ENCODE data around the gene ZNF423. TPM values are rescaled to one million over a fixed set of nuclear protein-coding genes. Genes with fewer than 3 reads are reported as not detected.
A peak's percentile ranks its signal among the peaks of the same experiment; 100 is the strongest.

Gene ZNF423
- total RNA-seq, 1 donor, result 11.6 TPM

DNA sequence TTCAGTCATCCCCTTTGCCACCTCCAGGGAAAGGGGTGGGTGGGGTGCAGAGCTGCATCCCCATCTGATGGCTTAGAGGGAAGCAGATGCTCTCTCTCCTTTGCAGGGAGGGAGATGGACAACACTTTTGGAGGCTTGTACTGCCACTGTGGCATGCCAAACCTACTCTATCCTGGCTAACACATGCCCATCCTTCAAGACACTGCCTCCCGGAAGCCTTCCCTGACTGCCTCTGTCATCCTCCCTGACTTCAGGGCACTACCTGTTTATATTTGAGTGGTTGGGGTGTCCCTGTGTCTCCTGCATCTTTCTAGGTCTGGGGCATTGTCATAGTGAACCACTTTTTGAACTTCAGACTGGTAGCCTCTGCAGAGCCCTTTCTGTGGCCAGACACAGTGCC is 202.3 kb downstream of the ZNF423 start:
- Histone ChIP-seq H3K4me1 (ENCODE audit: insufficient read depth, low read length) (peaks cover 32% of the 10 kb centered on the region), H3K79me2 (ENCODE audit: insufficient read depth, low read length) (no peaks in the 10 kb centered on the region), H3K4me2 (ENCODE audit: insufficient read depth, low read length) (peak overlapping the region; percentile 75)

DNA sequence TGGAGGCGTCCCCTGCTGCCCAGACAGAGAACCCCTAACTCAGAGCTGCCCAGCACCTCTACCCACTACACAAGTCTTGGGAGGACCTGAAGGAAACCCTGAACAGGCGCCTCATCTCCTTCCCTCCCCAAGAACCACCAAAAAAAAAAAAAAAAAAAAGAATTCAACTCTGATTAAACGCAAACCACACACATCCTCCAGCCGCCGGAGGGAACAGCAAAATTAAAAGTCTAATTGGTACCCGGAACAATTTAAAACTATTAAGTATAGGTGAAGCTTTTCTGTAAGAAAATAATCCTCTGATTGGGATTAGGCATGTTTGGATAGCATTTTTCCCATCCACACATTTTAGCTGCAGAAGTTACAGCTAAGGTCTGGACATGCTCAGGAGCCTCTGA is 202.7 kb downstream of the ZNF423 start:
- peaks cover 4% of the 10 kb centered on the region for H3K9me3 ChIP-seq (ENCODE audit: low read depth, low read length)
- H3K27ac ChIP-seq (ENCODE audit: low read depth, low read length), result peak overlapping the region; percentile 78
- no peaks in the 10 kb centered on the region for H3K79me2 ChIP-seq (ENCODE audit: insufficient read depth, low read length)
- no peaks in the 10 kb centered on the region for H4K20me1 ChIP-seq (ENCODE audit: insufficient read depth, low read length)
- no peaks in the 10 kb centered on the region for H3K27me3 ChIP-seq (ENCODE audit: insufficient read depth, low read length)
- no peaks in the 10 kb centered on the region for H3K36me3 ChIP-seq (ENCODE audit: insufficient read depth, low read length)
- H2AFZ ChIP-seq (ENCODE audit: low read length), result peak overlapping the region; percentile 70
- DNase-seq (ENCODE audit: insufficient read length, low spot score, missing footprints), result peak; percentile 76
- H3K4me1 ChIP-seq (ENCODE audit: insufficient read depth, low read length), result peaks cover 32% of the 10 kb centered on the region
- TF ChIP-seq, protein P1, sequence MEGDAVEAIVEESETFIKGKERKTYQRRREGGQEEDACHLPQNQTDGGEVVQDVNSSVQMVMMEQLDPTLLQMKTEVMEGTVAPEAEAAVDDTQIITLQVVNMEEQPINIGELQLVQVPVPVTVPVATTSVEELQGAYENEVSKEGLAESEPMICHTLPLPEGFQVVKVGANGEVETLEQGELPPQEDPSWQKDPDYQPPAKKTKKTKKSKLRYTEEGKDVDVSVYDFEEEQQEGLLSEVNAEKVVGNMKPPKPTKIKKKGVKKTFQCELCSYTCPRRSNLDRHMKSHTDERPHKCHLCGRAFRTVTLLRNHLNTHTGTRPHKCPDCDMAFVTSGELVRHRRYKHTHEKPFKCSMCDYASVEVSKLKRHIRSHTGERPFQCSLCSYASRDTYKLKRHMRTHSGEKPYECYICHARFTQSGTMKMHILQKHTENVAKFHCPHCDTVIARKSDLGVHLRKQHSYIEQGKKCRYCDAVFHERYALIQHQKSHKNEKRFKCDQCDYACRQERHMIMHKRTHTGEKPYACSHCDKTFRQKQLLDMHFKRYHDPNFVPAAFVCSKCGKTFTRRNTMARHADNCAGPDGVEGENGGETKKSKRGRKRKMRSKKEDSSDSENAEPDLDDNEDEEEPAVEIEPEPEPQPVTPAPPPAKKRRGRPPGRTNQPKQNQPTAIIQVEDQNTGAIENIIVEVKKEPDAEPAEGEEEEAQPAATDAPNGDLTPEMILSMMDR (IDR thresholded peaks at IDR 0.05; ENCODE audit: extremely low read depth, low read depth, low read length), result no peak
- H3K4me3 ChIP-seq (ENCODE audit: insufficient read depth, low read length), result peak overlapping the region; percentile 27
- peak overlapping the region; percentile 75 for H3K4me2 ChIP-seq (ENCODE audit: insufficient read depth, low read length)

More for the DNA sequence above, 202.3 kb downstream of the ZNF423 start:
- H2AFZ ChIP-seq (ENCODE audit: low read length), result no peak overlapping the region
- DNase-seq (ENCODE audit: insufficient read length, low spot score, missing footprints), result no peak
- H3K36me3 ChIP-seq (ENCODE audit: insufficient read depth, low read length), result no peaks in the 10 kb centered on the region
- no peaks in the 10 kb centered on the region for H3K27me3 ChIP-seq (ENCODE audit: insufficient read depth, low read length)
- TF ChIP-seq, protein P1 (IDR thresholded peaks at IDR 0.05; ENCODE audit: extremely low read depth, low read depth, low read length), result no peak
- H4K20me1 ChIP-seq (ENCODE audit: insufficient read depth, low read length), result no peaks in the 10 kb centered on the region
- H3K4me3 ChIP-seq (ENCODE audit: insufficient read depth, low read length), result no peak overlapping the region
- peaks cover 4% of the 10 kb centered on the region for H3K9me3 ChIP-seq (ENCODE audit: low read depth, low read length)
- H3K27ac ChIP-seq (ENCODE audit: low read depth, low read length), result no peak overlapping the region

DNA sequence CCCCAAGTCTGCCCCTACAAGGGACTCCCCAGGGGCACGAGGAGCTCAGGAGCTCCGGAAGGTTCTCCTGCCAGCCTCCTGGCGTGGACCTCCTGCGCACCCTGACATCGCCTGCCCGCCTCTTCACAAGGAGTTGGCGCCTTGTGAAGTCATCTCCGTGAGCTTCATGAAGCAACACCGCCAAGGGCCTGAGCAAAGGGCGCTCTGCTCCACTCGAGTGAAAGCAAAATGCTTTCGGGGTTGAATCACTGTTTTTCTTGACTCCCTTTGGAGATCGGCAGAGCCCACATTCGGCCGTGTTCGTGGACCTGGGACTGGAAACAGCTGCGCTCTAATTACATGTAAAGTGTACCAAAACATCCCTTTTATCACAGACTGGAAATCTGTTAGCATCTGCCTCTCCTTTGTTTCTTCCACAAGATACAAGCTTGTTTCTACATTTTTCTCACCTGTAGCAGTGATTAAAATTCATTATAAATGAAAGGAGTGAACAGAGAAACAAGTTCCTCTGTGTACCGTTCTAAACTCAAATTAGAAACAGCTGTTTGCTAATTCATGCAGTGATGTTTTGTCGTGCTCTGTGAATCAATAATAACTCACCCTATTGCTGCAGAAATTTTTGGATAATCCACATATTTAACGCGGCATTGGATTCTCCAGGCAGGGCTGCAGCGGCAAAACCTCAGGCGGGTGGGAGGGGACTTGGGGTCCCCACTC is 203.3 kb downstream of the ZNF423 start:
- Histone ChIP-seq H3K27me3 (ENCODE audit: insufficient read depth, low read length) (no peaks in the 10 kb centered on the region), H3K36me3 (ENCODE audit: insufficient read depth, low read length) (no peaks in the 10 kb centered on the region), H3K4me2 (ENCODE audit: insufficient read depth, low read length) (peak overlapping the region; percentile 75), H2AFZ (ENCODE audit: low read length) (peak overlapping the region; percentile 70), H3K4me3 (ENCODE audit: insufficient read depth, low read length) (peak overlapping the region; percentile 27), H3K9me3 (ENCODE audit: low read depth, low read length) (peaks cover 10% of the 10 kb centered on the region), H3K27ac (ENCODE audit: low read depth, low read length) (peak overlapping the region; percentile 78), H3K4me1 (ENCODE audit: insufficient read depth, low read length) (peaks cover 32% of the 10 kb centered on the region), H4K20me1 (ENCODE audit: insufficient read depth, low read length) (no peaks in the 10 kb centered on the region), H3K79me2 (ENCODE audit: insufficient read depth, low read length) (no peaks in the 10 kb centered on the region)
- TF ChIP-seq, protein P1 (IDR thresholded peaks at IDR 0.05; ENCODE audit: extremely low read depth, low read depth, low read length), result no peak
- peak; percentile 92 for DNase-seq (ENCODE audit: insufficient read length, low spot score, missing footprints)

DNA sequence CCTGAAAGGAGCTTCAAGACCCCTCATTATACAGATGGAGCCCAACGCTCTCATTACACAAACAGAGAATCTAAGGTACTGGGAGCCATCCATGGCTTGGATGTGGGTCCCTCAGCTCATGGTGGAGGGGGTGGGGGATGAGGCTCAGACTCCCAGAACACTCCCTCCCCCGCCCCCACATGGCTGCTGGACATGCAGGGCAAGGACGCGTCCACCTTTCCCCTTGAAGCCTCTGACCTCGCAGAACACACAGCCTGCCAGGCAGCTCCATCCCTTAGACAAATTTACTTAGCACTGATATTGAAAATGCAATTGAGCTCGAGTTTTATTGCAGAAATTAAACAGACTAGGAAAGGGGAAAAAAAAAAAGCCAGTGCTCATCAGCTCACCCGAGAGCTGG is 203.9 kb downstream of the ZNF423 start:
- TF ChIP-seq, protein P1 (IDR thresholded peaks at IDR 0.05; ENCODE audit: extremely low read depth, low read depth, low read length), result no peak
- peak overlapping the region; percentile 70 for H2AFZ ChIP-seq (ENCODE audit: low read length)
- no peak for DNase-seq (ENCODE audit: insufficient read length, low spot score, missing footprints)
- H4K20me1 ChIP-seq (ENCODE audit: insufficient read depth, low read length), result no peaks in the 10 kb centered on the region
- H3K36me3 ChIP-seq (ENCODE audit: insufficient read depth, low read length), result no peaks in the 10 kb centered on the region
- peak overlapping the region; percentile 75 for H3K4me2 ChIP-seq (ENCODE audit: insufficient read depth, low read length)
- H3K27me3 ChIP-seq (ENCODE audit: insufficient read depth, low read length), result no peaks in the 10 kb centered on the region
- H3K27ac ChIP-seq (ENCODE audit: low read depth, low read length), result peak overlapping the region; percentile 78
- peaks cover 12% of the 10 kb centered on the region for H3K9me3 ChIP-seq (ENCODE audit: low read depth, low read length)
- peak overlapping the region; percentile 27 for H3K4me3 ChIP-seq (ENCODE audit: insufficient read depth, low read length)
- H3K4me1 ChIP-seq (ENCODE audit: insufficient read depth, low read length), result peaks cover 32% of the 10 kb centered on the region
- H3K79me2 ChIP-seq (ENCODE audit: insufficient read depth, low read length), result no peaks in the 10 kb centered on the region
